ENCODE data around the gene CFAP97D1.

The CFAP97D1 gene

GRCh38 chr17:43780135-43780534, at the start of gene CFAP97D1:
Gene CFAP97D1, plus strand, starts transcription at chr17:43780435. Its CDS starts 28 bp downstream, at chr17:43780463.
- Histone ChIP-seq H3K9me3 (ENCODE audit: control insufficient read depth, low read length) (no peaks in the 10 kb centered on the region), H3K27me3 (replicated peaks; ENCODE audit: control insufficient read depth, insufficient read depth, low read length) (no peaks in the 10 kb centered on the region), H3K4me3 (ENCODE audit: low read length) (peak within 1 kb of the TSS; percentile 87), H3K9ac (ENCODE audit: low read length) (peak within 1 kb of the TSS; percentile 91), H3K4me1 (ENCODE audit: control insufficient read depth, insufficient read depth, low read length) (peaks cover 17% of the 10 kb centered on the region), H3K36me3 (ENCODE audit: control insufficient read depth, insufficient read depth, low read length, severe bottlenecking) (no peaks in the 10 kb centered on the region)
- DNase-seq (ENCODE audit: low read depth) = no peak

- no peaks in the 10 kb centered on the region for H3K27me3 ChIP-seq (replicated peaks; ENCODE audit: control insufficient read depth, insufficient read depth, low read length)
- no peak overlapping the region for H3K9ac ChIP-seq (ENCODE audit: low read length)
- no peaks in the 10 kb centered on the region for H3K36me3 ChIP-seq (ENCODE audit: control insufficient read depth, insufficient read depth, low read length, severe bottlenecking)
- H3K9me3 ChIP-seq (ENCODE audit: control insufficient read depth, low read length) = no peaks in the 10 kb centered on the region
- DNase-seq (ENCODE audit: low read depth) = peak; percentile 61
- H3K4me1 ChIP-seq (ENCODE audit: control insufficient read depth, insufficient read depth, low read length) = peaks cover 36% of the 10 kb centered on the region
- H3K4me3 ChIP-seq (ENCODE audit: low read length) = no peak overlapping the region
Observed at GRCh38 chr17:43732958-43733357, 47.3 kb upstream of the CFAP97D1 start.

- Histone ChIP-seq H3K27me3 (replicated peaks; ENCODE audit: control insufficient read depth, insufficient read depth, low read length) (no peaks in the 10 kb centered on the region), H3K4me1 (ENCODE audit: control insufficient read depth, insufficient read depth, low read length) (peaks cover 36% of the 10 kb centered on the region), H3K36me3 (ENCODE audit: control insufficient read depth, insufficient read depth, low read length, severe bottlenecking) (no peaks in the 10 kb centered on the region), H3K4me3 (ENCODE audit: low read length) (no peak overlapping the region), H3K9me3 (ENCODE audit: control insufficient read depth, low read length) (no peaks in the 10 kb centered on the region), H3K9ac (ENCODE audit: low read length) (no peak overlapping the region)
- no peak for DNase-seq (ENCODE audit: low read depth)
Observed at GRCh38 chr17:43733956-43734355, 46.3 kb upstream of the CFAP97D1 start.

- DNase-seq (ENCODE audit: low read depth) = peak; percentile 90
Observed at GRCh38 chr17:43734376-43734775, 45.9 kb upstream of the CFAP97D1 start.

GRCh38 chr17:43736389-43736788, 43.8 kb upstream of the CFAP97D1 start:
- no peaks in the 10 kb centered on the region for H3K36me3 ChIP-seq (ENCODE audit: control insufficient read depth, insufficient read depth, low read length, severe bottlenecking)
- peak; percentile 39 for DNase-seq (ENCODE audit: low read depth)
- no peaks in the 10 kb centered on the region for H3K27me3 ChIP-seq (replicated peaks; ENCODE audit: control insufficient read depth, insufficient read depth, low read length)
- H3K9ac ChIP-seq (ENCODE audit: low read length) = no peak overlapping the region
- H3K4me3 ChIP-seq (ENCODE audit: low read length) = no peak overlapping the region
- H3K4me1 ChIP-seq (ENCODE audit: control insufficient read depth, insufficient read depth, low read length) = peaks cover 53% of the 10 kb centered on the region
- H3K9me3 ChIP-seq (ENCODE audit: control insufficient read depth, low read length) = no peaks in the 10 kb centered on the region

More at GRCh38 chr17:43734376-43734775, 45.9 kb upstream of the CFAP97D1 start:
- Histone ChIP-seq H3K9me3 (ENCODE audit: control insufficient read depth, low read length) (no peaks in the 10 kb centered on the region), H3K36me3 (ENCODE audit: control insufficient read depth, insufficient read depth, low read length, severe bottlenecking) (no peaks in the 10 kb centered on the region), H3K27me3 (replicated peaks; ENCODE audit: control insufficient read depth, insufficient read depth, low read length) (no peaks in the 10 kb centered on the region), H3K4me1 (ENCODE audit: control insufficient read depth, insufficient read depth, low read length) (peaks cover 36% of the 10 kb centered on the region), H3K9ac (ENCODE audit: low read length) (no peak overlapping the region), H3K4me3 (ENCODE audit: low read length) (no peak overlapping the region)

- H3K4me3 ChIP-seq (ENCODE audit: low read length) = no peak overlapping the region
- peaks cover 50% of the 10 kb centered on the region for H3K4me1 ChIP-seq (ENCODE audit: control insufficient read depth, insufficient read depth, low read length)
- H3K9ac ChIP-seq (ENCODE audit: low read length) = no peak overlapping the region
- H3K27me3 ChIP-seq (replicated peaks; ENCODE audit: control insufficient read depth, insufficient read depth, low read length) = peaks cover under 1% of the 10 kb centered on the region
- no peak for DNase-seq (ENCODE audit: low read depth)
- H3K36me3 ChIP-seq (ENCODE audit: control insufficient read depth, insufficient read depth, low read length, severe bottlenecking) = no peaks in the 10 kb centered on the region
- no peaks in the 10 kb centered on the region for H3K9me3 ChIP-seq (ENCODE audit: control insufficient read depth, low read length)
Observed at GRCh38 chr17:43737722-43738121, 42.5 kb upstream of the CFAP97D1 start.

GRCh38 chr17:43740541-43740940, 39.7 kb upstream of the CFAP97D1 start:
- H3K4me1 ChIP-seq (ENCODE audit: control insufficient read depth, insufficient read depth, low read length) = peaks cover 31% of the 10 kb centered on the region
- H3K9me3 ChIP-seq (ENCODE audit: control insufficient read depth, low read length) = no peaks in the 10 kb centered on the region
- H3K9ac ChIP-seq (ENCODE audit: low read length) = no peak overlapping the region
- H3K36me3 ChIP-seq (ENCODE audit: control insufficient read depth, insufficient read depth, low read length, severe bottlenecking) = no peaks in the 10 kb centered on the region
- peaks cover 19% of the 10 kb centered on the region for H3K27me3 ChIP-seq (replicated peaks; ENCODE audit: control insufficient read depth, insufficient read depth, low read length)
- peak; percentile 51 for DNase-seq (ENCODE audit: low read depth)
- no peak overlapping the region for H3K4me3 ChIP-seq (ENCODE audit: low read length)

GRCh38 chr17:43741636-43742035, 38.6 kb upstream of the CFAP97D1 start:
- H3K27me3 ChIP-seq (replicated peaks; ENCODE audit: control insufficient read depth, insufficient read depth, low read length) = peaks cover 19% of the 10 kb centered on the region
- H3K9ac ChIP-seq (ENCODE audit: low read length) = no peak overlapping the region
- H3K4me1 ChIP-seq (ENCODE audit: control insufficient read depth, insufficient read depth, low read length) = peaks cover 36% of the 10 kb centered on the region

GRCh38 chr17:43745541-43745940, 34.7 kb upstream of the CFAP97D1 start:
- no peaks in the 10 kb centered on the region for H3K36me3 ChIP-seq (ENCODE audit: control insufficient read depth, insufficient read depth, low read length, severe bottlenecking)
- H3K27me3 ChIP-seq (replicated peaks; ENCODE audit: control insufficient read depth, insufficient read depth, low read length) = peaks cover 20% of the 10 kb centered on the region
- no peak for DNase-seq (ENCODE audit: low read depth)
- peaks cover 21% of the 10 kb centered on the region for H3K4me1 ChIP-seq (ENCODE audit: control insufficient read depth, insufficient read depth, low read length)
- no peaks in the 10 kb centered on the region for H3K9me3 ChIP-seq (ENCODE audit: control insufficient read depth, low read length)
- H3K9ac ChIP-seq (ENCODE audit: low read length) = no peak overlapping the region
- H3K4me3 ChIP-seq (ENCODE audit: low read length) = no peak overlapping the region

More at GRCh38 chr17:43741636-43742035, 38.6 kb upstream of the CFAP97D1 start:
- no peak for DNase-seq (ENCODE audit: low read depth)
- no peak overlapping the region for H3K4me3 ChIP-seq (ENCODE audit: low read length)
- H3K9me3 ChIP-seq (ENCODE audit: control insufficient read depth, low read length) = no peaks in the 10 kb centered on the region
- no peaks in the 10 kb centered on the region for H3K36me3 ChIP-seq (ENCODE audit: control insufficient read depth, insufficient read depth, low read length, severe bottlenecking)

GRCh38 chr17:43750153-43750552, 30.1 kb upstream of the CFAP97D1 start:
- Histone ChIP-seq H3K9ac (ENCODE audit: low read length) (no peak overlapping the region), H3K9me3 (ENCODE audit: control insufficient read depth, low read length) (no peaks in the 10 kb centered on the region), H3K36me3 (ENCODE audit: control insufficient read depth, insufficient read depth, low read length, severe bottlenecking) (no peaks in the 10 kb centered on the region), H3K4me1 (ENCODE audit: control insufficient read depth, insufficient read depth, low read length) (peaks cover 14% of the 10 kb centered on the region), H3K4me3 (ENCODE audit: low read length) (no peak overlapping the region), H3K27me3 (replicated peaks; ENCODE audit: control insufficient read depth, insufficient read depth, low read length) (peaks cover 30% of the 10 kb centered on the region)
- no peak for DNase-seq (ENCODE audit: low read depth)

- no peaks in the 10 kb centered on the region for H3K36me3 ChIP-seq (ENCODE audit: control insufficient read depth, insufficient read depth, low read length, severe bottlenecking)
- no peak overlapping the region for H3K9ac ChIP-seq (ENCODE audit: low read length)
- no peak overlapping the region for H3K4me3 ChIP-seq (ENCODE audit: low read length)
- H3K9me3 ChIP-seq (ENCODE audit: control insufficient read depth, low read length) = no peaks in the 10 kb centered on the region
- DNase-seq (ENCODE audit: low read depth) = no peak
- H3K4me1 ChIP-seq (ENCODE audit: control insufficient read depth, insufficient read depth, low read length) = peaks cover 4% of the 10 kb centered on the region
- peaks cover 61% of the 10 kb centered on the region for H3K27me3 ChIP-seq (replicated peaks; ENCODE audit: control insufficient read depth, insufficient read depth, low read length)
Observed at GRCh38 chr17:43753493-43754129, 26.6 kb upstream of the CFAP97D1 start.

- Histone ChIP-seq H3K36me3 (ENCODE audit: control insufficient read depth, insufficient read depth, low read length, severe bottlenecking) (no peaks in the 10 kb centered on the region), H3K4me1 (ENCODE audit: control insufficient read depth, insufficient read depth, low read length) (peaks cover 4% of the 10 kb centered on the region), H3K9ac (ENCODE audit: low read length) (no peak overlapping the region), H3K9me3 (ENCODE audit: control insufficient read depth, low read length) (no peaks in the 10 kb centered on the region), H3K27me3 (replicated peaks; ENCODE audit: control insufficient read depth, insufficient read depth, low read length) (peaks cover 70% of the 10 kb centered on the region), H3K4me3 (ENCODE audit: low read length) (no peak overlapping the region)
- DNase-seq (ENCODE audit: low read depth) = no peak
Observed at GRCh38 chr17:43754947-43755346, 25.3 kb upstream of the CFAP97D1 start.
